Glutamatergic neuron (in vitro differentiated cells): ENCODE results near the gene MAP6D1. TPM values are rescaled to one million over a fixed set of nuclear protein-coding genes. Genes with fewer than 3 reads are reported as not detected.

Source experiments
- DNase-seq: peaks from one replicate; pipeline ENCODE4 v3.0.0; 2022
- H3K27ac Mint-ChIP-seq: one replicate; pipeline ENCODE4 v1.8.0; 2020; ENCODE audit warnings: mild to moderate bottlenecking, mixed read lengths, inconsistent platforms; ENCODE audit not compliant: unreplicated experiment
- H3K27me3 Mint-ChIP-seq: one replicate; pipeline ENCODE4 v1.8.0; 2020; ENCODE audit warnings: mild to moderate bottlenecking, moderate library complexity, mixed read lengths, inconsistent platforms; ENCODE audit not compliant: unreplicated experiment
- H3K36me3 Mint-ChIP-seq: one replicate; pipeline ENCODE4 v1.8.0; 2020; ENCODE audit warnings: mild to moderate bottlenecking, mixed read lengths, inconsistent platforms; ENCODE audit not compliant: unreplicated experiment
- H3K4me1 Mint-ChIP-seq: one replicate; pipeline ENCODE4 v1.8.0; 2020; ENCODE audit warnings: mild to moderate bottlenecking, low read depth, mixed read lengths, inconsistent platforms; ENCODE audit not compliant: unreplicated experiment
- H3K4me3 Mint-ChIP-seq: one replicate; pipeline ENCODE4 v1.8.0; 2020; ENCODE audit warnings: mild to moderate bottlenecking, mixed read lengths, inconsistent platforms; ENCODE audit not compliant: unreplicated experiment
- H3K9me3 Mint-ChIP-seq: one replicate; pipeline ENCODE4 v1.8.0; 2020; ENCODE audit warnings: mild to moderate bottlenecking, moderate library complexity, mixed read lengths, inconsistent platforms; ENCODE audit not compliant: unreplicated experiment
- total RNA-seq: library from RNA; stranded (reverse); fragmentation: NEBNext Ultra II Directional; extraction: Animal tissue kit (Norgen Biotek cat#: 25700); gene quantifications from one replicate; pipeline ENCODE4 v1.2.1, GENCODE V29; 2021; ENCODE audit not compliant: unreplicated experiment
- TF ChIP-seq, protein P1 (sequence below): fragments of 200-600 bp; sonication (generic); IDR thresholded peaks from one replicate; pipeline ENCODE4 v1.5.0; 2021; ENCODE audit not compliant: partially characterized antibody, unreplicated experiment

Gene MAP6D1
- total RNA-seq, 1 donor from 2014 or later = 10.2 TPM

DNA sequence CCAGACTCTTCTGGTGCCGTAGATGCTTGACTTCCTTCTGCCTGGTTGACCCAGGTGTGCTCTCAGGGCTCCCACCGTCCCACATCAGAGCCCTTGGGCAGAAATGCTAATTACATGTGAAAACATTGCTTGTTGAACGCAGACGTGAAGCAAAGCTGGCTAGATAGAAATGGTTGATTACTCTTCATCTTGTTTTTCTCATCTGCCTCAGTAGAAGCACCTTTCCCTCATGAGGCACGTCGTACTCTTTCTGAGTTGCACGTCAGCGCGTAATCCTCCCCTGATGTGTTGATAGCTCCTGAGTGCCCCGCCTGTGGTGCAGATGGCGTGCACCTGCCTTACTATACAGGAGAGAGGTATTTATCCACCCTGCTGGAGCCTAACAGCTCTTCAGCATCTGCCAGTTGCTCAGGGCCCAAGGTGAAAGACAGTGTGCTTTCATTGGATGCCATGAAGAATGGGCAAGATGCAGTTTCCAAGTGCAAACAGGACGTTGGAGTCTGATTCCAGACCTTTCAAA lies 18.1 kb downstream of the MAP6D1 start:
- no peak for DNase-seq
- no peak overlapping the region for H3K4me3 Mint-ChIP-seq
- no peak overlapping the region for H3K27ac Mint-ChIP-seq
- H3K27me3 Mint-ChIP-seq = peaks cover 7% of the 10 kb centered on the region
- H3K36me3 Mint-ChIP-seq = peaks cover 11% of the 10 kb centered on the region
- TF ChIP-seq, protein P1, sequence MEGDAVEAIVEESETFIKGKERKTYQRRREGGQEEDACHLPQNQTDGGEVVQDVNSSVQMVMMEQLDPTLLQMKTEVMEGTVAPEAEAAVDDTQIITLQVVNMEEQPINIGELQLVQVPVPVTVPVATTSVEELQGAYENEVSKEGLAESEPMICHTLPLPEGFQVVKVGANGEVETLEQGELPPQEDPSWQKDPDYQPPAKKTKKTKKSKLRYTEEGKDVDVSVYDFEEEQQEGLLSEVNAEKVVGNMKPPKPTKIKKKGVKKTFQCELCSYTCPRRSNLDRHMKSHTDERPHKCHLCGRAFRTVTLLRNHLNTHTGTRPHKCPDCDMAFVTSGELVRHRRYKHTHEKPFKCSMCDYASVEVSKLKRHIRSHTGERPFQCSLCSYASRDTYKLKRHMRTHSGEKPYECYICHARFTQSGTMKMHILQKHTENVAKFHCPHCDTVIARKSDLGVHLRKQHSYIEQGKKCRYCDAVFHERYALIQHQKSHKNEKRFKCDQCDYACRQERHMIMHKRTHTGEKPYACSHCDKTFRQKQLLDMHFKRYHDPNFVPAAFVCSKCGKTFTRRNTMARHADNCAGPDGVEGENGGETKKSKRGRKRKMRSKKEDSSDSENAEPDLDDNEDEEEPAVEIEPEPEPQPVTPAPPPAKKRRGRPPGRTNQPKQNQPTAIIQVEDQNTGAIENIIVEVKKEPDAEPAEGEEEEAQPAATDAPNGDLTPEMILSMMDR = no peak
- H3K9me3 Mint-ChIP-seq = peaks cover 7% of the 10 kb centered on the region
- H3K4me1 Mint-ChIP-seq = peaks cover 26% of the 10 kb centered on the region

- peaks cover 7% of the 10 kb centered on the region for H3K27me3 Mint-ChIP-seq
- no peak for DNase-seq
- H3K36me3 Mint-ChIP-seq = peaks cover 8% of the 10 kb centered on the region
- no peak overlapping the region for H3K27ac Mint-ChIP-seq
- TF ChIP-seq, protein P1 = no peak
- H3K4me1 Mint-ChIP-seq = peaks cover 9% of the 10 kb centered on the region
- H3K9me3 Mint-ChIP-seq = no peaks in the 10 kb centered on the region
- H3K4me3 Mint-ChIP-seq = no peak overlapping the region
Measured at GRCh38 chr3:183802989-183803388, 22.4 kb downstream of the MAP6D1 start.

DNA sequence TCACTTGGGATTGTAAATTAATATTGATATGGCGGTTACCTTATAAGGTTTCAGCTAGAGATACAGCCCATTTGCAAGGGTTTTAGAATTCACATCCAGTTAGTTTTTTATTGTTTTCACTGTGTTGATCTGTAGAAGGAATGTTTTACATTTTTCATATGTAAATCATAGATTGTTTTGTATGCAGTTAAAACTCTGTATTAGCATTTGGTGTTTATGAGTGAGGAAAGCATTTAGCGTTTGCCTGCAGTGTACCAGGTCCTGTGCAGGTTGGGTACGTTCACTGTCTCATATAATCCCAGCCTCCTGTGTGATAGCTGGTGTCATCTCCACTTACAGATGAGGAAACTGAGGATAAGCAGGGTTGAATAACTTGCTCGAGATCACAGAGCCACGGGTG lies 23.8 kb downstream of the MAP6D1 start:
- TF ChIP-seq, protein P1 = no peak
- no peak overlapping the region for H3K4me3 Mint-ChIP-seq
- DNase-seq = no peak
- no peaks in the 10 kb centered on the region for H3K9me3 Mint-ChIP-seq
- peaks cover 5% of the 10 kb centered on the region for H3K27me3 Mint-ChIP-seq
- no peak overlapping the region for H3K27ac Mint-ChIP-seq
- peaks cover 1% of the 10 kb centered on the region for H3K4me1 Mint-ChIP-seq
- H3K36me3 Mint-ChIP-seq = no peaks in the 10 kb centered on the region

- Mint-ChIP-seq H3K27ac (no peak overlapping the region), H3K9me3 (no peaks in the 10 kb centered on the region), H3K27me3 (peaks cover 5% of the 10 kb centered on the region), H3K4me3 (no peak overlapping the region), H3K4me1 (no peaks in the 10 kb centered on the region), H3K36me3 (no peaks in the 10 kb centered on the region)
- no peak for DNase-seq
- TF ChIP-seq, protein P1 = no peak
Measured at GRCh38 chr3:183800243-183800863, 25.0 kb downstream of the MAP6D1 start.

GRCh38 chr3:183799461-183799860 lies 25.9 kb downstream of the MAP6D1 start:
- H3K27me3 Mint-ChIP-seq = peaks cover 5% of the 10 kb centered on the region
- H3K27ac Mint-ChIP-seq = no peak overlapping the region
- H3K4me1 Mint-ChIP-seq = no peaks in the 10 kb centered on the region
- TF ChIP-seq, protein P1 = no peak
- no peak for DNase-seq
- no peak overlapping the region for H3K4me3 Mint-ChIP-seq
- H3K36me3 Mint-ChIP-seq = no peaks in the 10 kb centered on the region
- no peaks in the 10 kb centered on the region for H3K9me3 Mint-ChIP-seq
